OCI-LY7 (cell line): ENCODE data around the gene NCK2. TPM values are rescaled to one million over a fixed set of nuclear protein-coding genes. Genes with fewer than 3 reads are reported as not detected.

Experiments
- Bru-seq: library from RNA; stranded (reverse); fragments of 400-500 nt; gene quantifications from one replicate; lab custom pipeline; 2021; lab: Mats Ljungman, UMichigan
- BruChase-seq, 2 experiments: library from RNA; stranded (reverse); fragments of 400-500 nt; gene quantifications; one replicate each; lab custom pipeline; 2021; lab: Mats Ljungman, UMichigan
- BruUV-seq: library from RNA; stranded (reverse); fragments of 400-500 nt; replicated peaks from 2 replicates; lab custom pipeline; 2021; lab: Mats Ljungman, UMichigan
- CTCF ChIA-PET: fragments of 300-600 bp; sonication (Branson Sonifier 250); formaldehyde crosslinking; loops from one replicate; lab custom pipeline; 2022; ENCODE audit warnings: antibody characterized with exemption; ENCODE audit not compliant: unreplicated experiment; lab: Charles Lee
- POLR2A ChIA-PET: fragments of 300-600 bp; sonication (Branson Sonifier 250); formaldehyde crosslinking; loops from one replicate; lab custom pipeline; 2022; ENCODE audit warnings: antibody characterized with exemption; lab: Charles Lee
- DNase-seq: peaks from one replicate; pipeline ENCODE4 v3.0.0-alpha.2; 2015; ENCODE audit warnings: low spot score
- H2AFZ ChIP-seq: fragments of 200-600 bp; sonication (generic), shearing (Covaris generic); 2 replicates; pipeline ENCODE4 v1.6.1; 2014; ENCODE audit warnings: mild to moderate bottlenecking, antibody characterized with exemption, low read length, moderate library complexity
- H3K27ac ChIP-seq: fragments of 200-600 bp; sonication (generic); 2 replicates; pipeline ENCODE4 v1.5.1; 2014; ENCODE audit warnings: mixed run types, low read depth, mild to moderate bottlenecking, moderate library complexity, low read length, inconsistent platforms; ENCODE audit not compliant: poor library complexity, severe bottlenecking
- H3K36me3 ChIP-seq: fragments of 200-600 bp; sonication (generic); 2 replicates; pipeline ENCODE4 v1.6.1; 2014; ENCODE audit warnings: mild to moderate bottlenecking, antibody characterized with exemption, low read length, moderate library complexity, mixed read lengths; ENCODE audit not compliant: insufficient read depth
- H3K4me1 ChIP-seq: fragments of 200-600 bp; sonication (generic); 2 replicates; pipeline ENCODE4 v1.5.1; 2014; ENCODE audit warnings: mild to moderate bottlenecking, low read length; ENCODE audit not compliant: insufficient read depth, poor library complexity, severe bottlenecking
- H3K4me2 ChIP-seq: fragments of 200-600 bp; sonication (generic); 2 replicates; pipeline ENCODE4 v1.6.1; 2014; ENCODE audit warnings: mild to moderate bottlenecking, low read length
- H3K4me3 ChIP-seq: fragments of 200-600 bp; sonication (generic); 2 replicates; pipeline ENCODE4 v1.5.1; 2014; ENCODE audit warnings: mild to moderate bottlenecking, low read depth, low read length; ENCODE audit not compliant: poor library complexity, severe bottlenecking
- H3K79me2 ChIP-seq: fragments of 200-600 bp; sonication (generic); 2 replicates; pipeline ENCODE4 v1.6.1; 2016; ENCODE audit warnings: low read depth, mild to moderate bottlenecking, low read length, moderate library complexity, mixed read lengths; ENCODE audit not compliant: insufficient read depth
- H3K9me2 ChIP-seq: fragments of 200-600 bp; sonication (generic); 2 replicates; pipeline ENCODE4 v1.6.1; 2016; ENCODE audit warnings: mild to moderate bottlenecking, low read length, mixed read lengths; ENCODE audit not compliant: insufficient read depth
- H3K9me3 ChIP-seq: fragments of 200-600 bp; sonication (generic); 2 replicates; pipeline ENCODE4 v1.6.1; 2014; ENCODE audit warnings: mild to moderate bottlenecking, mixed run types, low read length, mixed read lengths
- H4K20me1 ChIP-seq: fragments of 200-600 bp; sonication (generic); 2 replicates; pipeline ENCODE4 v1.6.1; 2014; ENCODE audit warnings: mild to moderate bottlenecking, antibody characterized with exemption, low read length, moderate library complexity, mixed read lengths; ENCODE audit not compliant: insufficient read depth
- EZH2phosphoT487 ChIP-seq: fragments of 200-600 bp; sonication (generic); IDR thresholded peaks from 2 replicates; pipeline ENCODE4 v1.6.1; 2018; ENCODE audit warnings: low read depth, borderline replicate concordance, mild to moderate bottlenecking, mixed run types, antibody characterized with exemption, low read length, moderate library complexity, mixed read lengths
- intact Hi-C: fragments of 100-400 bp; cut with micrococcal nuclease; formaldehyde crosslinking; loops from one replicate; pipeline ENCODE4 v1.10.0; 2022; ENCODE audit not compliant: unreplicated experiment
- long read RNA-seq: library from polyadenylated mRNA; stranded (forward); transcript quantifications from one replicate; pipeline ENCODE4 v2.0.0, GENCODE V29; 2022
- total RNA-seq, 2 experiments: library from RNA; depleted of rRNA in 1 of 2; stranded (reverse); fragments of >200 nt in 1 of 2; shearing (Covaris generic) in 1 of 2; gene quantifications; 2 replicates each; pipeline ENCODE4 v1.2.3, GENCODE V29; 2014 to 2022
- TF ChIP-seq, protein P1 (sequence below): fragments of 200-600 bp; sonication (generic); conservative IDR thresholded peaks from 2 replicates; pipeline ENCODE4 v1.5.1; 2014; ENCODE audit warnings: mild to moderate bottlenecking, antibody characterized with exemption, low read length, moderate library complexity, mixed read lengths

NCK2 gene
- total RNA-seq (2014; rRNA removed; shearing (Covaris generic)) (23.4 and 24.7 TPM in 2 replicates), total RNA-seq (2022) (33.5 and 34.2 TPM in 2 replicates), Bru-seq, nascent RNA (percentile 76 among the genes with signal in this experiment), BruChase-seq, experiment 1, labeled RNA remaining after a 6-hour chase (percentile 75 among the genes with signal in this experiment), BruChase-seq, experiment 2, labeled RNA remaining after a 2-hour chase (percentile 66 among the genes with signal in this experiment)
- long read RNA-seq, transcript NCK2-201 (5 exons, 2,683 nt), result major isoform, 83 of 124 reads
- long read RNA-seq, transcript NCK2-205 (4 exons, 1,795 nt), result minor isoform, 14 of 124 reads
- long read RNA-seq, partial matches to known transcripts, result 8 of 124 reads
- long read RNA-seq, other reads (novel, unspliced or antisense), result 19 of 124 reads

DNA sequence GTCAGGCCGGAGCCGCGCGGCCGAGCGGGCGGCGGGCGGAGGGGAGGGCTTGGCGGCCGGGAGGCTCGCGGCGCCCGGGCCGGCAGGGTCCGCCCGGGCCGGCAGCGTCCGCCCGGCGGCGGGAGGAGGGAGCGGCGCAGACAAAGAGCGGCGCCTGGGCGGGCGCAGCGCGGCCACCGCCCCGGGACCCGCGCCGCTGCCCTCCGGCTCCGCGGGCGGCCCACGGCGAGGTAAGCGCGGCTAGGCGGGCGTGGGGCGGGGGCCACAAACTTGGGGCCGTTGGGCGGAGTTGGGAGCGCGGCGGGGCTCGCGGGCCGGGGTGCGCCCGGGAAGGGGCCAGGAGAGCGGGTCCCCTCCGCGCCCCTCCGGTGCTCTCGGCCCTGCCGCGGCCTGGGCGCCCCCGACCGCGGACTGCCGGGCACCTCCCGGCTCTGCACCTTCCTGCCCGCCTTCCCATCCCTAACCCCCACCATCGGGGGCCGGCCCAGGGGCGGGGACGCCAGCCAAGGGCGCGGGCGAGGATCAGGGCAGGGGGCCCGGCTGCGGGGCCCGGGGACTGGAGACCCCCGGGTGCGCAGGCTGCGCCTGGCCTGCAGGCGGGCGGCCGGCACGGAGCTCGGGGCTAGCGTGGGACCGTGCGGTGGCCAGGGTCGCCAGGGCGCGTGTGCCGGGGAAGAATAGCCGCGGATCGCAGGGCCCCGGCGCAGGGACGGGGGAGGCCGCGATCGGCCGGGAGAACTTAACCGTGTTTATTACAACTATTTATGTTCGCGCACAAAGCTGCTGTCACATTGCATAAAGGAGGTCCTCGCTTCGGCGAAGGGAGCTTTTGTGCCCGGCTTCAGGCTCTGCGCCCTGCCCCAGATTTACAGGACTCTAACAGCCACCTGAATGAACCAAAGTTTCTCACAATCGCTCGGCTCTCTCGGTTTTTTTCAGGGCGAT is at the start of gene NCK2:
NCK2 (plus strand) TSS at position 4 of the 945 bp plus-strand sequence. CDS start 110,152 bp downstream, outside the sequence.
- Histone ChIP-seq H3K4me1 (peaks cover 56% of the 10 kb centered on the region), H3K27ac (peak within 1 kb of the TSS; percentile 38), H3K79me2 (peaks cover 27% of the 10 kb centered on the region; the same call in 1 of the 2 replicates), H3K9me2 (no peaks in the 10 kb centered on the region), H3K4me2 (peak within 1 kb of the TSS; percentile 97), H3K9me3 (no peaks in the 10 kb centered on the region), H3K36me3 (peaks cover 15% of the 10 kb centered on the region), H2AFZ (peak within 1 kb of the TSS; percentile 80; the same call in 1 of the 2 replicates), H4K20me1 (peaks cover 21% of the 10 kb centered on the region; the same call in 1 of the 2 replicates), H3K4me3 (peak within 1 kb of the TSS; percentile 92)
- ChIA-PET POLR2A (interaction anchor here (0.5 to 3.6 kb wide), 7 partner anchors 10 to 649 kb away, joined by 3 to 11 read pairs (median 3); no protein-coding TSS in a partner anchor), CTCF (interaction anchor here (0.9 kb wide), 1 partner anchor 19 kb away, joined by 3 read pairs; no protein-coding TSS in a partner anchor)
- BruUV-seq, result no TSS peak
- TF ChIP-seq EZH2phosphoT487, result no peak
- TF ChIP-seq, protein P1, sequence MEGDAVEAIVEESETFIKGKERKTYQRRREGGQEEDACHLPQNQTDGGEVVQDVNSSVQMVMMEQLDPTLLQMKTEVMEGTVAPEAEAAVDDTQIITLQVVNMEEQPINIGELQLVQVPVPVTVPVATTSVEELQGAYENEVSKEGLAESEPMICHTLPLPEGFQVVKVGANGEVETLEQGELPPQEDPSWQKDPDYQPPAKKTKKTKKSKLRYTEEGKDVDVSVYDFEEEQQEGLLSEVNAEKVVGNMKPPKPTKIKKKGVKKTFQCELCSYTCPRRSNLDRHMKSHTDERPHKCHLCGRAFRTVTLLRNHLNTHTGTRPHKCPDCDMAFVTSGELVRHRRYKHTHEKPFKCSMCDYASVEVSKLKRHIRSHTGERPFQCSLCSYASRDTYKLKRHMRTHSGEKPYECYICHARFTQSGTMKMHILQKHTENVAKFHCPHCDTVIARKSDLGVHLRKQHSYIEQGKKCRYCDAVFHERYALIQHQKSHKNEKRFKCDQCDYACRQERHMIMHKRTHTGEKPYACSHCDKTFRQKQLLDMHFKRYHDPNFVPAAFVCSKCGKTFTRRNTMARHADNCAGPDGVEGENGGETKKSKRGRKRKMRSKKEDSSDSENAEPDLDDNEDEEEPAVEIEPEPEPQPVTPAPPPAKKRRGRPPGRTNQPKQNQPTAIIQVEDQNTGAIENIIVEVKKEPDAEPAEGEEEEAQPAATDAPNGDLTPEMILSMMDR, result no peak
- intact Hi-C loops, result loop anchor here (5.0 kb wide), 1 partner anchor 222 kb away; no protein-coding TSS in a partner anchor
- DNase-seq, result peak; percentile 55

DNA sequence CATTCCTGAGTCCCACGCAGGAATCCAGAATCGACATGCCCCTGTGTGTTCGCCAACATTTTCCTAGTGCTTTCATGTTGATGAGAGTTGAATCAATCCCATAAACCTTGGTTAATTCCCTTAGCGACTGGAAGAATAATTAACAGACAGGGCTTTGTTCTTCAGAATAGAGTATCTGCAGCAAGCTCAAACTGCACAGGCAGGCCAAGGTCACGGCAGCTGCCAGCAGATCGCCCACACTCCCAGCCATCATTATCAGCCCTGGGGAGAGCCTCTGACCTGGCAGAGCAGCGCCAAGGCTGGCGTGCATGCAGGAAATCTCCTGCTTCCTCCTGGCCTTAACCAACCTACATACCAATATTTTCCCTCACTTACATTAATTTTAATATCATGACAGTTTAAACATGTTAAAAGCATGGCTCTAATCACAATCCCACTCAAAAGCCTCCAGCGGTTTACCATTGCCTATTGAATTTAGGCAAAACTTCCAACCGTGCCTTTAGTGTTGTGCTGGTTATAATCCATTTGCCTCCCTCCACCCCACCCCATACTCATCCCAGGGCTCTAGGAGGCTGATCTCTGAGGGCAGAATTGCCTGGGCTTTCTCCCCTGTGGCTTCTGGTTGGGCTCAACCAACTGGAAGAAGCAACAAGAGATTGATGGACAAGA is 46.8 kb upstream of the NCK2 start:
- intact Hi-C loops, result no loop called here
- H3K4me3 ChIP-seq, result no peak overlapping the region
- no peaks in the 10 kb centered on the region for H3K36me3 ChIP-seq
- no peak overlapping the region for H3K4me2 ChIP-seq
- TF ChIP-seq EZH2phosphoT487, result no peak
- TF ChIP-seq, protein P1, result no peak
- ChIA-PET POLR2A (no interaction called here), CTCF (no interaction called here)
- no peak overlapping the region for H3K27ac ChIP-seq
- no peaks in the 10 kb centered on the region for H3K4me1 ChIP-seq
- H3K79me2 ChIP-seq, result no peaks in the 10 kb centered on the region
- H2AFZ ChIP-seq, result no peak overlapping the region
- no TSS peak for BruUV-seq
- no peaks in the 10 kb centered on the region for H3K9me3 ChIP-seq
- DNase-seq, result no peak
- H4K20me1 ChIP-seq, result no peaks in the 10 kb centered on the region
- H3K9me2 ChIP-seq, result no peaks in the 10 kb centered on the region
